ENCODE measurements around the gene C1R.
"Not testable (repeated sequence)": the region's sequence is repeated elsewhere in the genome, so short reads cannot be mapped to it uniquely, and the experiment has no call there.

The C1R gene

DNA sequence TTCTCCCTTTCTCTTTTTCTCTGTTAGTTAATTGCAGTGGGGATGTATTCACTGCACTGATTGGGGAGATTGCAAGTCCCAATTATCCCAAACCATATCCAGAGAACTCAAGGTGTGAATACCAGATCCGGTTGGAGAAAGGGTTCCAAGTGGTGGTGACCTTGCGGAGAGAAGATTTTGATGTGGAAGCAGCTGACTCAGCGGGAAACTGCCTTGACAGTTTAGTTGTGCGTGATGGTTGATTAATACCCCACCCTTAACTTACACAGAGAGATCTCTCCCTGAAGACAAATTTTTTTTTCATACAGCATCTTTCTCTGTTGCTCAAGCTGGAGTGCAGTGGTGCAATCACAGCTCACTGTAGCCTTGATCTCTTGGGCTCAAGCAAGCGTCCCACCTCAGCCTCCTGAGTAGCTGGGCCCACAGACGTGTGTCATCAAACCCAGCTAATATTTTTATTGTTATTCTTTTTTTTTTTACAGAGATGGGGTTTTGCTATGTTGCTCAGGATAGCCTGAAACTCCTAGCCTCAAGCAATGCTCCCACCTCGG lies 27.1 kb downstream of the C1R start:
- no peak for DNase-seq

DNA sequence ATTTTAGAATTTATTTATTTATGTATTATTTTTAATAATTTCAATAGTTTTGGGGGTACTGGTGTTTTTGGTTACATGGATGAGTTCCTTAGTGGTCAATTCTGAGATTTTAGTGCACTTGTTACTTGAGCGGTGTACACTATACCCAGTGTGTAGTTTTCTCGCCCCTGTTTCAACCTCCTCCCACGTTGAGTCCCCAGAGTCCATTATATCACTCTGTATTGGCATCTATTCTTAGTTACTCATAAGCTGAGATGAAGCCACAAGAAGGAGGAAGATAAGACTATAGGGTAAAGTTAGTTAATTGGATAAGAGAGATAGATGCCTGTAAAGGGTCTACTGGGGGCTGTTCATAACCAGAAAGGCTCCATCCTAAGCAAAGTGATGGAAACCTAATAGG lies 27.7 kb downstream of the C1R start:
- DNase-seq: no peak

DNA sequence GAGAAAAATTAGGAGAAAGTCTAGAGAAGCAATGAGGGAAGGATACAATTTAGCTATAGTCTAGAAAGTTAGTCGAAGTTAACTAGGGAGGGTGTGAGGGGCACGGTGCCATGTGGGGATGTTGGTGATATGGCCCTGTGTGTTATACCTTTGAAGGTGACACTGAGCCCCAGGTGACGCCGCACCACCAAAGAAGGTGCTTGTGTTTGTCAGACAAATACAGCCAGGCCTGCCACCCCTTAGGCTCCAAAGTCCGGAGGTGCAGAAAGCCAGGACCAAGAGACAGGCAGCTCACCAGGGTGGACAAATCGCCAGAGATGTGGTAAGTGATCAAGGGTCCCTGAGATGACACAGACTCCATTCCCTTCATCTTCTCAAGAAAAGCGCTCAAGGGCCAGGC lies 30.6 kb downstream of the C1R start:
- DNase-seq: no peak

DNA sequence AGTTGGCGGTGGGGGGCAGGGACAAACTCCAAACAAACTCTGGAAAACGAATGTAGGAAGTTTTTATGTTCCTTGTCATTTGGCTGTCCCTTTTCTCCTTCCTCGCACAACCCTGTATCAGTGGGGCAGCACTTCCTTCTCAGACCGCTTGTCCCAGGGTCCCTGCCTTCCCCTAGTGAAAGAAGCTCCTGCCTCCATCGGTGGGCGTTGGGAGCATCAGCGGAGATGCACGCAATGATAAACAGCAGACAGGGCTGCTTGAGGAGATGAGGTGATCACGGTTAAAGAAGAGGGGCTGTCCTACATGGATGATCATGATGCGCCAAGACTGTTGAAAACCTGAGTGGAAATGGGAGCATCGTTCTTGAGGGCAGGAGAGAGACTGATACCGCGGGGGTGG lies 31.1 kb downstream of the C1R start:
- no peak for DNase-seq

DNA sequence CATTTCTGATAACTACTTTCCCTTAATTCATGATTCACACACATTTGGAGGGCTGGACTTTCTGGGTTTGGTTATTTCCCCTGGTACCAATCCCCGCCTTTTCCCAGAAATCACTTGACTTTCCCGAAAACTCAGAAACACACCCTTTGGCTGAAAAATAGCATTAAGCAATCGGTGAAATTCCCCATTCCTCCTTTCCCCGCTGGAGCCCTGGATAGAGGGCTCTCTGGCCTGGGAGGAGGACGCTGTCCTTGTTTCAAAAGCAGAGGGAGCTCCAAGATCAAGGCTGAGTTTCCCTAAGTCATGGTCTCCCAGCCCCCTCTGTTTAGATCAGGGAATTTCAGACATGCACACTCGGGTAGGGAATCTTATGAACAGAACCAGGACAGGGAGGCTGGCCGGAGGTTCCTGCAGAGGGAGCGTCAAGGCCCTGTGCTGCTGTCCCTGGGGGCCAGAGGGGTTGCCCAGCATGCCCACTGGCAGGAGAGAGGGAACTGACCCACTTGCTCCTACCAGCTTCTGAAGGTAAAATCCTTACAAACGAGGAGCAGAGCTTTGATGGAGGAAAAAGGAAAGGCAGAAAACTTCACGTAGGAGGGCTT lies 31.8 kb downstream of the C1R start, which contains the start of gene C1S:
Gene C1S, plus strand, starts transcription at position 366 of the 602 bp plus-strand sequence. CDS start 1,195 bp downstream, outside the sequence.
- DNase-seq: peak; percentile 98

DNA sequence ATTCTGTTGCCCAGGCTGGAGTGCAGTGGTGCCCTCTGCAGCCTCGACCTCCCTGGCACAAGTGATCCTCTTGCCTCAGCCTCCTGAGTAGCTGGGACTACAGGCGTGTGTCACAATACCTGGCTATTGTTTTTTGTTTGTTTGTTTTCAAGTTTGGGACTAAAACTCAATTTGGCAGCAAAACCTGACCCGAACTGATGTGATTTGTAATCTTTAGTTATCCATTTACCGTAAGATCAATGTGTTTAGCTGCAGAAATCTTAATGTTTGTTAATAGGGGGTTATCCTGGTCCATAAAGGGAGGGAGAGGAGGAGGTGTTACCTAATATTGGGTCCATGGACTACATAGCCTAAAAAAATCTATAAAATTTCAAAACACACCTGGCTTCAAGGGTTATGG lies 32.5 kb downstream of the C1R start:
- no peak for DNase-seq

DNA sequence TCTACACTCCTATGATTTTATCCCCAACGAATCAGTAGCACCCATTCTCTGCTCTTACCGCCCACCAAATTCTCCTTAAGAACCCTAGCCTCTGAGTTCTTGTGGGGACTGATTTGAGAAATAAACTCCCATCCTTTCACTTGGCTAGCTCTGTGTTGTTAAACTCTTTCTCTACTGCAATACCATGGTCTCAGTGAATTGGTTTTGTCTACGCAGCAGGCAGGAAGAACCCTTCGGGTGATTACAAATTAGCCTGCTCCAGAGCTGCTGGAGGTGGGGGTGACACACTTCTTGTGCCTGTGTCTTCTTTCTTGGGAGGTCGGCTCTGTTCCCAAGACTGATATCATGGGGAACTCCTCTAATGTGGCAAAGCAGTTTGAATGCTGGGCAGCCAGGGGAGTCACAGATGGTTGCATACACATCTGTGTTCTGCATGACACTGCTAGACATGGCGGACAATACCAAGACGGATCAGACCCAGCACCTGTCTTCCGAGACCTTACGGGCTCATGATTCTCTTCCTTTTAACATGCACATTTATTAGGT lies 33.3 kb downstream of the C1R start:
- DNase-seq: no peak

DNA sequence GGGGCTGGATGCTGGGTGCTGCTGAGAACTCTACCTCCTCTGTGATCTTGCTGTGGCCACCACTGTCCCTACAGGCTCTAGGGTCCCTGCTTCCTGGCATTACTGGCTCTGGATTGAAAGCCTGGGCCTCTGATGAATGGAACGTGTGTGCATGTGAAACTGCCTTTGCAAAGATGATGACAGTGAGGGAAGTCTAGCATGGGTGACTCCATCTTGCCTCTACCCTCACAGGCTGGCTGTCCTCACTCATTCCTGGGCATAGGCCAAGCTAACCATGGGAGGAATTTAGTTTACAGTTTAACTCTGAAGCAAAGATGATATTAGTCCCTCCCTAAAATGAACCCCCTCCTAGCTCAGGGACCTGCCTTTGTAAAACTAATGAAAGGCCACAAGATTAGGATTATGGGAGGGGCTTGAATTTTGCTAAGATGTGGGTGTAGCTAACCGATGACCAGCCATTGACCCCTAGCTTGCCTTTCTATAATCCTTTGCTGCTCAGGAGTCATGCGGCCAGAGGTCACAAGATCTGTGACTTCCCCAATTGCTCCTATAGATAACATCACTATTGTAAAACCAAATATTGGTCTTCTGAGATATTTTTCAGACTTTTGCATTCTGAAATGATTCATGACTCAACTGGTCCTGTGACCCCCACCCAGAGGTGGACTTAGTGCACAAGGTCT lies 33.9 kb downstream of the C1R start:
- no peak for DNase-seq

DNA sequence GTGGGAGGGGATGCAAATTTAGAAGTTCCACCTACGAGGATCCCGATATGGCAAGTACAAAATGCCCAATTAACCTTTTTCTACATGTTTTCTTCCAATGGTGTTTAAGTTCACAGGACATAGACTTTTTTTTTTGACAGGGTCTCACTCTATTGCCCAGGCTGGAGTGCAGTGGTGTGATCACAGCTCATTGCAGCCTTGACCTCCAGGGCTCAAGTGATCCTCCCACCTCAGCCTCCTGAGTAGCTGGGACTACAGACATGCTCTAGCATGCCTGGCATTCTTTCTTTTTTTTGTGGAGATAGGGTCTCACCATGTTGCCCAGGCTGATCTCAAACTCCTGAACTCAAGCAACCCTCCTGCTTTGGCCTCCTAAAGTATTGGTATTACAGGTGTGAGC lies 36.5 kb downstream of the C1R start:
- not testable (repeated sequence) for DNase-seq

DNA sequence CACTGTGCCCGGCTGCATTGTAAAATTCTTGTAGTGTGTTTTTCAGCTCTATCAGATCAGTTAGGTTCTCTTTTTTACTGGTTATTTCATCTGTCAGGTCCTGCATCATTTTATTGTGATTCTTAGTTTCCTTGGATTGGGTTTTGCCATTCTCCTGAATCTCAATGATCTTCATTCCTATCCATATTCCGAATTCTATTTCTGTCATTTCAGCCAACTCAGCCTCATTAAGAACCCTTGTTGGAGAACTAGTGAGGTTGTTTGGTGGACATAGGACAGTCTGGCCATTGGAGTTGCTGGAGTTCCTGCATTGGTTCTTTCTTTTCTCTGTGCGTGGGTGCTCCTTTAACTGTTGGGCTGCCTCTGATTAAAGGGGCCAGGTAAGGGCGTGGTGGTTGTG lies 37.3 kb downstream of the C1R start:
- no peak for DNase-seq

DNA sequence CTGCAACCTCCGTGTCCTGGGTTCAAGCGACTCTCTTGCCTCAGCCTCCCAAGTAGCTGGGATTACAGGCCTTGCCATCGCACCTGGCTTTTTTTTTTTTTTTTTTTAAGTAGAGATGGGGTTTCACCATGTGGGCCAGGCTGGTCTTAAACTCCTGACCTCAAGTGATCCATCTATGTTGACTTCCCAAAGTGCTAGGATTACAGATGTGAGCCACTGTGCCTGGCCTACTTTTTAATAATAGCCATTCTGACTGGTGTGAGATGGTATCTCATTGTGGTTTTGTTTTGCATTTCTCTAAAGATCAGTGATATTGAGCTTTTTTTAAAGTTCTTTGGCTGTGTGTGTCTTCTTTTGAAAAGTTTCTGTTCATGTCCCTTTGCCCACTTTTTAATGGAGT lies 42.3 kb downstream of the C1R start:
- not testable (repeated sequence) for DNase-seq

DNA sequence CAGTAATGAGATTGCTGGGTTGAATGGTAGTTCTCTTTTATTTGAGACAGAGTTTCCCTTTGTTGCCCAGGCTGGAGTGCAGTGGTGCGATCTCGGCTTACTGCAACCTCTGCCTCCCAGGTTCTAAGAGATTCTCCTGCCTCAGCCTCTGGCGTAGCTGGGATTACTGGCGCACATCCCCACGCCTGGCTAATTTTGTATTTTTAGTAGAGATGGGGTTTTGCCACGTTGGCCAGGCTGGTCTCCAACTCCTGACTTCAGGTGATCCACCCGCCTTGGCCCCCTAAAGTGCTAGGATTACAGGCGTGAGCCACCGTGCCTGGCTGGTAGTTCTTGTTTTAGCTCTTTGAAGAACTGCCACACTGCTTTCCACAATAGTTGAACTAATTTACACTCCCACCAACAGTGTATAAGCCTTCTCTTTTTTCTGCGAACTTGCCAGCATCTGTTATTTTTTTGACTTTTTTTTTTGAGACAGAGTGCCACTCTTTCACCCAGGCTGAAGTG lies 42.7 kb downstream of the C1R start:
- DNase-seq: not testable (repeated sequence)

DNA sequence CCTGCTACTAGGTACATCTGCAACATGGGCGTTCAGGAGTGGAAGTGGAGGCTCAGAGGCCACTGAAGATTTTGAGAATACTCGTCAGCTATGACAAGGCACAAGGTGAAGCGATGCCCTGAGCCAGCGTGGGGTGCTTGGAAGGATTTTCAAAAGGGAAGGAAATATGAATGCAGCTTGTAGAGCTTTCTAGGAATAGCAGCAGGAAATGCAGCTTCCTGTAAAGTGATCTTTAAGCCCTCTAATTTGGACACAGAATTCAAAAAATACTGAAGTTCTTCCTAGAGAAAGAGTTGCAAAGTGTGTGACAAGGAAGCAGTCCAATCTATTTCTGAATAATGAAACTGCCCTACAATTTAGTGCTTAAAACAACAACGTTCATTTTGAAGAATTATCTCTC lies 44.9 kb downstream of the C1R start:
- no peak for DNase-seq

DNA sequence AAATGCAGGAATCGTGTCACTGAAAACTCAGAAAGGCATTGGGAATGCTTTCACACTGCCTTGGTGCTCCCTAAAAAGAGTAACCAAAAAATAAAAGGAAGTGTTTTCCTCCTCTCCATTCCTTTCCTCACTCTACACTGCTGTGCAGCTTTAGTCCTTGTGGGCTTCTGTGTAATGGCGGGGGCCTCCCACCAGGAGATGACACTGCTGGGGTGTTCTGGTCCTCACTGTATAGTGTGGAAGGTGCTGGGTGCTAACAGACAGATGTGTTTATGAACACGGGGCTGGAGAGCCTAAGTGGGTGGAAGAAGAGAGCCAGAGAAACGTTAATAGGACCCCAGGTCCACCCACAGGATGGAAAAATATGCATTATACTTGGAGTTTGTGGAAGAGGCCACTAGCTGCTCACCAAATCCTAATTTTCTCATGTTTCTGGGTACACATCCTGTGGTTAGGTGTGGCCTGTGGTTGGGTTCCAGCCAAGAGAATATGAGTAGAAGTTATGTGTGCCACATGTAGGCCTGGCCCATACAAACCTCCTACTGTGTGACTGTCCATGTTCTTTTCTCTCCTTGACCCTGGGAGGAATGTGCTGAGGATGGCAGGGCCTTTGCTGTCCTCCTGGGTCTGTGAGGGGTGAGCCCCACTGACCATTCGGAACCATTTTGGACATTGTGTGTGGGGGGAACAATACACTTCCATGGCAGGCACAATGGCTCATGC lies 45.7 kb downstream of the C1R start:
- DNase-seq: no peak

DNA sequence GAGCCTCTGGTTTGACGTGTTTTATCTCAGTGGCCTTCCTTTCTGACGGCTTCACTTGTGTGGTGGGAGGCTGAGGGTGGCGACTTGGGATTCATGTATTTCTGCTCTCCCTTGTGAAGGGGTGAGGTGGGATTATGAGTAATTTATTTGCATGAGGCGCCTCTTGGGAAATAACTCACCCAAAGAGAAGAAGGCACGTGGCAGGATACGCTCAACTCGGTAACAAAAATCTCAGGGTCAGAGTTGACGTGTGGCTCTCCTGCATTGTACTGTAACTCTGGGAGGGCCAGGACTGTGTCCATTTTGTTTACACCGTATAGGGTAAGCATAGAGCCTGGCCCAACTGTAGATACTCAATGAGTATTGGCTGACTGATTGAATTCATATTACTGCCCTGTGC lies 46.3 kb downstream of the C1R start:
- no peak for DNase-seq

DNA sequence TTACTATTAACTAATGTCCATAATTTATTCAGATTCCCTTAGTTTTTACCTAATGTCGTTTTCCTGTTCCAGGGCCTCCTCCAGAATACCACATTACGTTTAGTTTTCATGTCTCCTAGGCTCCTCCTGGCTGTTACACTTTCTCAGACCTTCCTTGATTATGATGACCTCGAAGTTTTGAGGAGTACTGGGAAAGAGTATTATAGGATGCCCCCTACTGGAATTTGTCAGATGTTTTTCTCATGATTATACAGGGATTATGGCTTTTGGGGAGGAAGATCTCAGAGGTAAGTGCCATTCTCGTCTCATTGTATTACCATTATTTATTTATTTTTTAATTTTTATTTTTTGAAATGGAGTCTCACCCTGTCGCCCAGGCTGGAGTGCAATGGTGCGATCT lies 49.4 kb downstream of the C1R start:
- DNase-seq: peak; percentile 31

DNA sequence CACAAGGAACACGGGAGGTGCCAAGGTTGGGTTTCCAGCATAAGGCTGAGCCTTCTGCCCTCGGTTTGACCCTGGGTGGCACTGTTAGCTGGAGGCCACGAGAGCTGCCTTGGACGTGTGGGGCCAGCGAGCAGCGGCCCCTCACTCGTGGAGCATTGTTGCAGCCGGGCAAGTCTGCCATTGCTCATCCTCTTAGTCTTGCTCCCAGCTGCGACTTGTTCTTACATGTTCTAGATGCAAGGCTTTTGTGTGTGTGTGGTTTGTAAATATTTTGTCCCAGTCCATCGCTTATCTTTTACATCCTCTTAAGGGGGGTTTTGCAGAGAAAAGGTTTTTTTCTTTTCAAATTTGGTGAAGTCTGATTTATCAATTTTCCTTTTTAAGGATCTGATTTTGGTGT lies 52.8 kb downstream of the C1R start:
- no peak for DNase-seq

DNA sequence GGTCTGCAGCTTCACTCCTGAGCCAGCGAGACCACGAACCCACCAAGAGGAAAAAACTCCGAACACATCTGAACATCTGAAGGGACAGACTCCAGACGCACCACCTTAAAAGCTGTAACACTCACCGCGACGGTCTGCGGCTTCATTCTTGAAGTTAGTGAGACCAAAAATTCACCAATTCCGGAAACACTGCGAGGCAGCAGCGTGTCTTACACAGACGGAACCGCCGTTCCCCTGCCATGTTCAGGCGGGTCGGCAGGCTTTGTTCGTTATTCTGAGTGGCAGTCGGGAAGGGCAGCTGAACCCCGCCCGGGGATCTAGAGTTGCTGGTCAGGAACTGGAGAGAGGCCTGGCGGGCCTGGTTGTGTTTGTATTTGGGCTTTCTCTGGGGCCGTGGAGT lies 53.7 kb downstream of the C1R start:
- no peak for DNase-seq

DNA sequence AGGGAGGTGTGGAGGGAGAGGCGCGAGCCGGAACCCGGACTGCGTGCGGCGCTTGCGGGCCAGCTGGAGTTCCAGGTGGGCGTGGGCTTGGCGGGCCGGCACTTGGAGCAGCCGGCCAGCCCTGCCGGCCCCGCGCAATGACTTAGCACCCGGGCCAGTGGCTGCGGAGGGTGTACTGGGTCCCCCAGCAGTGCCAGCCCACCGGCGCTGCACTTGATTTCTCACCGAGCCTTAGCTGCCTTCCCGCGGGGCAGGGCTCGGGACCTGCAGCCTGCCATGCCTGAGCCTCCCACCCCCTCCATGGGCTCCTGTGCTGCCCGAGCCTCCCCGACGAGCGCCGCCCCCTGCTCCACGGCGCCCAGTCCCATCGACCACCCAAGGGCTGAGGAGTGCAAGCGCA lies 54.8 kb downstream of the C1R start:
- not testable (repeated sequence) for DNase-seq

DNA sequence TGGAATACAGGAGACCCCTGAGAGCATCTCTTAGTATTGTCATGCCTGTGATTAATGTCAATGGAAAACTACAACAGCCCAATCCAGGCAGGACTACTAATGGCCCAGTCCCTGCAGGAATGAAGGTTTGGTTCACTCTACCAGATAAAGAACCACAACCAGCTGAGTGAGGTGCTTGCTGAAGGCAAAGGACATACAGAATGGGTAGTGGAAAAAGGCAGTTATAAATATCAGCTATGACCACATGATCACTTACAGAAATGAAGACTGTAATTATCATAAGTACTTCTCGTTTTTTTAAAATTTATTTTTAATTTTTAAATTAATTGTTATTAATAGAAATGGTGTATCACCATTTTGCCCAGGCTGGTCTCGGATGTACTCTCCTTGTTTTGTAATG lies 56.8 kb downstream of the C1R start:
- DNase-seq: no peak

DNA sequence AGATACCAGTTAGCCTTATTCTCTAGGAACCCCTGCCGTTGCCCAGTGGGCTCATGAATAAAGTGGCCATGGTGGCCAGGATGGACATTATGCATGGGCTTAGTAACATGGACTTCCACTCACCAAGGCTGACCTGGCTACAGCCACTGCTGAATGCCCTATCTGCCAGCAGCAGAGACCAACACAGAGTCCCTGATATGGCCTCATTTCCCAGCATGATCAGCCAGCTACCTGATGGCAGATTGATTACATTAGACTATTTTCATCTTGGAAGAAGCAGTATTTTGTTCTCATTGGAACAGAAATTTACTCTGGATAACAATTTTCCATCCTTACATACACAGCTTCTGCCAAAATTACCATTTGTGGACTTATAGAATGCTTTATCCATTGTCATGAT lies 57.8 kb downstream of the C1R start:
- DNase-seq: no peak

DNA sequence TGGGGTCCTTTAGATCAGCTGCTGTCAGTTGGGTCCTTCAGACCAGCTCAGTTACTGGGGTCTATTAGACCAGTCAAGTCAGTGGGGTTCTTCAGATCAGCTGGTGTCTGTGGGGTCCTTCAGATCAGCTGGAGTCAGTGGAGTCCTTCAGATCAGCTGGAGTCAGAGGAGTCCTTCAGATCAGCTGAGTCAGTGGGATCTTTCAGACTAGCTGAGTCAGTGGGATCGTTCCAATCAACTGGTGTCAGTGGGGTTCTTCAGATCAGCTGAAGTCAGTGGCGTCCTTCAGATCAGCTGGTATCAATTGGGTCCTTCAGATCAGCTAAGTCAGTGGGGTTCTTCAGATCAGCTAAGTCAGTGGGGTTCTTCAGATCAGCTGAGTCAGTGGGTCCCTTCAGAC lies 59.3 kb downstream of the C1R start:
- DNase-seq: no peak

DNA sequence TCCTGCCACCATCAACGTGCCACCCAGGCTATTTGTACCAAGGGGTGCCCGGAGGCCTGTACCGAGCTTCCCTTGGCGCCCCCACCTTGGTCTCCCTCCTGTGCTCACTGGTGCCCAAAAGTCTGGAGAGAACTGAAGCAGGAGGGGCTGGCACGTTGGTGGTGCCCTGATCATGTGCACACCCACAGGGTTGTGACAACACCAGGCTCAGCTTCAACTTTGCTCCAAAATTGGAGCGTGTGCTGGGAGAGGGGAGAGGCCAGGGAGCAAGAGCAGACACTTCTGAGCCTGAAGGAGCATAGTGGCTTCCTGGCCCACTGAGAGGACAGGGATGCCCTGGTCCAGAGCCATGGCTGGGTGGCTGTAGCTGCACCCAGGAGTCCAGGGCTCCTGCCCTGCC lies 60.9 kb downstream of the C1R start:
- no peak for DNase-seq
